ENCODE measurements around the gene HMGN1. TPM values are rescaled to one million over a fixed set of nuclear protein-coding genes. Genes with fewer than 3 reads are reported as not detected.
A peak's percentile ranks its signal among the peaks of the same experiment; 100 is the strongest.

The HMGN1 gene
- polyA plus RNA-seq, 1 donor from 2014 or later: 2,070 TPM

DNA sequence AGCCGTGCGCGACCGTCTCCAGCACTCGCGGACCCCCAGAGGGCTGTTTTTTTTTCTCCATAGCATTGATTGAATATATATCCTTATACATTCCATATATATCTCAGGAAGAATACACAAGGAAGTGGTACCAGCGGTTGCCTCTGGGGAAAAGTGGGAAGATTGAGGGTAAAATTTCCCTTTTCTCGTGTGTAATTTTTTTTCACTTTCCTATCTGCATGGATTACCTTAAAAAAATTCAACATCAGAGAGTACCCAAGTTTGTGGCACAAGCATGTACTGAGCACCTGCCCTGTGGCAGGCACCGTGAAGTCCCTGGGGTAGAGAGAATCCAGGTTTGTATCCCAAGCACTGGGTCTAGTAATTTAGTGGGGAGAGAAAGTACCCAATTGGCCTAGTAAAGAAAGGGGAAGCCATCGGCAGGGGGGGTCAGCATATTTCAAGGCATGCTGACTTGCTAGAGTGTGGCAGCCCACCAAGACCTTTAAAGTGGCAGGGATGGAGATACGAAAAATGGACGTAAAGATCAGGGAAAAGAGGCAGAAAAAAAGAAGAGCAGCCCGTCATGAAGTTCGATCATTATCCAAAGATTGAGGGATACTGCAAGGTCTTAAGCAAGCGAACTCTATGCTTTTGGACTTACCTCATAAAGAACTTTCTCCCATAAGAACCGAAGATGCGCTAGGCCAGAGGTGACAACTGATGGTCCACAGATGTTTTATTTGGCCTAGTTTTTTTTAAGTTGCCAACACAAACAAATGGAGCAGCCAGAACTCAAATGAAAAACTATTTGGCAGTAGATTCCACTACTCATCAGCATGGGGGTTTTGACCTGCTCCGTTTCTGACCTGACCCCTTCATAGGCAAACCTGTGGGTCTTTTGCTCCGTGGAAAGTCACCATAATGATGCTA lies 1.5 kb upstream of the HMGN1 start:
- Histone ChIP-seq H3K9ac (ENCODE audit: low read length) (peak overlapping the region; percentile 76), H3K9me2 (ENCODE audit: insufficient read depth, low read length) (no peaks in the 10 kb centered on the region), H3F3A (ENCODE audit: insufficient read depth, low read length, poor library complexity, severe bottlenecking) (peaks cover 2% of the 10 kb centered on the region), H3K4me3 (ENCODE audit: low read length) (peak overlapping the region; percentile 69), H3K27me3 (ENCODE audit: insufficient read depth, low read depth, low read length) (no peaks in the 10 kb centered on the region), H3K27ac (ENCODE audit: low read length) (peak overlapping the region; percentile 93), H4K20me1 (ENCODE audit: insufficient read depth) (peaks cover 7% of the 10 kb centered on the region), H2AFZ (ENCODE audit: low read depth, low read length) (peak overlapping the region; percentile 93), H3K4me2 (ENCODE audit: low read length) (peak overlapping the region; percentile 15), H3K36me3 (ENCODE audit: insufficient read depth, low read length) (no peaks in the 10 kb centered on the region), H3K79me2 (replicated peaks; ENCODE audit: insufficient read depth, low read length) (peaks cover 29% of the 10 kb centered on the region), H3K9me3 (ENCODE audit: low read length) (no peaks in the 10 kb centered on the region)
- TF ChIP-seq, protein P1, sequence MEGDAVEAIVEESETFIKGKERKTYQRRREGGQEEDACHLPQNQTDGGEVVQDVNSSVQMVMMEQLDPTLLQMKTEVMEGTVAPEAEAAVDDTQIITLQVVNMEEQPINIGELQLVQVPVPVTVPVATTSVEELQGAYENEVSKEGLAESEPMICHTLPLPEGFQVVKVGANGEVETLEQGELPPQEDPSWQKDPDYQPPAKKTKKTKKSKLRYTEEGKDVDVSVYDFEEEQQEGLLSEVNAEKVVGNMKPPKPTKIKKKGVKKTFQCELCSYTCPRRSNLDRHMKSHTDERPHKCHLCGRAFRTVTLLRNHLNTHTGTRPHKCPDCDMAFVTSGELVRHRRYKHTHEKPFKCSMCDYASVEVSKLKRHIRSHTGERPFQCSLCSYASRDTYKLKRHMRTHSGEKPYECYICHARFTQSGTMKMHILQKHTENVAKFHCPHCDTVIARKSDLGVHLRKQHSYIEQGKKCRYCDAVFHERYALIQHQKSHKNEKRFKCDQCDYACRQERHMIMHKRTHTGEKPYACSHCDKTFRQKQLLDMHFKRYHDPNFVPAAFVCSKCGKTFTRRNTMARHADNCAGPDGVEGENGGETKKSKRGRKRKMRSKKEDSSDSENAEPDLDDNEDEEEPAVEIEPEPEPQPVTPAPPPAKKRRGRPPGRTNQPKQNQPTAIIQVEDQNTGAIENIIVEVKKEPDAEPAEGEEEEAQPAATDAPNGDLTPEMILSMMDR (IDR thresholded peaks at IDR 0.05; ENCODE audit: poor library complexity, severe bottlenecking): no peak
- no peak for TF ChIP-seq RAD21 (conservative IDR thresholded peaks at IDR 0.05)
- no peak for TF ChIP-seq TAF1 (IDR thresholded peaks at IDR 0.05; ENCODE audit: low read depth)
- no peak for TF ChIP-seq POLR2AphosphoS5 (IDR thresholded peaks at IDR 0.05)
- TF ChIP-seq EP300 (conservative IDR thresholded peaks at IDR 0.05; ENCODE audit: poor library complexity, severe bottlenecking): no peak
- TF ChIP-seq, protein P2, sequence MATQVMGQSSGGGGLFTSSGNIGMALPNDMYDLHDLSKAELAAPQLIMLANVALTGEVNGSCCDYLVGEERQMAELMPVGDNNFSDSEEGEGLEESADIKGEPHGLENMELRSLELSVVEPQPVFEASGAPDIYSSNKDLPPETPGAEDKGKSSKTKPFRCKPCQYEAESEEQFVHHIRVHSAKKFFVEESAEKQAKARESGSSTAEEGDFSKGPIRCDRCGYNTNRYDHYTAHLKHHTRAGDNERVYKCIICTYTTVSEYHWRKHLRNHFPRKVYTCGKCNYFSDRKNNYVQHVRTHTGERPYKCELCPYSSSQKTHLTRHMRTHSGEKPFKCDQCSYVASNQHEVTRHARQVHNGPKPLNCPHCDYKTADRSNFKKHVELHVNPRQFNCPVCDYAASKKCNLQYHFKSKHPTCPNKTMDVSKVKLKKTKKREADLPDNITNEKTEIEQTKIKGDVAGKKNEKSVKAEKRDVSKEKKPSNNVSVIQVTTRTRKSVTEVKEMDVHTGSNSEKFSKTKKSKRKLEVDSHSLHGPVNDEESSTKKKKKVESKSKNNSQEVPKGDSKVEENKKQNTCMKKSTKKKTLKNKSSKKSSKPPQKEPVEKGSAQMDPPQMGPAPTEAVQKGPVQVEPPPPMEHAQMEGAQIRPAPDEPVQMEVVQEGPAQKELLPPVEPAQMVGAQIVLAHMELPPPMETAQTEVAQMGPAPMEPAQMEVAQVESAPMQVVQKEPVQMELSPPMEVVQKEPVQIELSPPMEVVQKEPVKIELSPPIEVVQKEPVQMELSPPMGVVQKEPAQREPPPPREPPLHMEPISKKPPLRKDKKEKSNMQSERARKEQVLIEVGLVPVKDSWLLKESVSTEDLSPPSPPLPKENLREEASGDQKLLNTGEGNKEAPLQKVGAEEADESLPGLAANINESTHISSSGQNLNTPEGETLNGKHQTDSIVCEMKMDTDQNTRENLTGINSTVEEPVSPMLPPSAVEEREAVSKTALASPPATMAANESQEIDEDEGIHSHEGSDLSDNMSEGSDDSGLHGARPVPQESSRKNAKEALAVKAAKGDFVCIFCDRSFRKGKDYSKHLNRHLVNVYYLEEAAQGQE (IDR thresholded peaks at IDR 0.05; ENCODE audit: borderline replicate concordance): no peak
- no peak for TF ChIP-seq SMC3 (conservative IDR thresholded peaks at IDR 0.05; ENCODE audit: poor library complexity)
- no peak for TF ChIP-seq MXI1 (conservative IDR thresholded peaks at IDR 0.05; ENCODE audit: poor library complexity, severe bottlenecking)
- TF ChIP-seq EZH2 (IDR thresholded peaks at IDR 0.05; ENCODE audit: borderline replicate concordance, insufficient read depth, low read length, poor library complexity, severe bottlenecking): no peak

DNA sequence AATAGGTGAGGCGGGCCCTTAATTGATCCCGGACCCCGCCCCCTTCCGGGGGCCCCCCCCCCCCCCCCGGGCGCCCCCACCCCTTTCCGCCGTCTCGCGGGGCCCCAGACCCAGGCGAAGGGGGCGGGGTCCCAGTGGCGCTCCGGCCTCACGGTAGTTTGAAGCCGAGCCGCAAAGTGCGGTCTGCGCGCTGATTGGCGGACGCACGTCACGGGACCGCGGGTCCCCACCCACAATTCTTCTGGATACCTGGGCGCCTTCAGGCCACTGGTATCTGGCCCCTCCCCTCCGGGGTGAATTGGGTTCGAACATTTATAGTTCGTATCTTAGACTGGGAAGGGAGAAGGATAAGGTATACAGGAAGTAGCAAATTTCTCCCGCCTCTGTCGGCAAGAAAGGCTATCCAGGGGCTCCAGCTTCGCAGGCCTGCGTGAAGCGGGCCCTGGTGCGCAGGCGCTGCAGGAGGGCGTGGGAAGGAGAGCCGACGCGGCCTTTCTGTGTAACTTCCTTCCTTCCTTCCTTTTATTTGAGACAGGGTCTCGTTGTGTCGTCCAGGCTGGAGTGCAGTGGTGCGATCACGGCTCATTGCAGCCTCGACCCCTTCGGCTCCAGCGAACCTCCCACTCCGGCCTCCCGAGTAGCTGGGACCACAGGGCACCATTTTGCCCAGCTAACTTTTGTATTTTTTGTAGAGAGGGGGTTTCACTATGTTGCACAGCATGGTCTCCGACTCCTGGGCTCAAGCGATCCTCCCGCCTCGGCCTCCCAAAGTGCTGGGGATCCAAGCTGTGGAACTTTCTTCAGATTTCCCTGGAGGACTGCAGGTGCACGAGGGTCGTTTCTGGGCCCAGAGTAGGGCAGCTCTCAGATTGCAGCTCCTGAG lies 564 bp upstream of the HMGN1 start:
- H2AFZ ChIP-seq (ENCODE audit: low read depth, low read length): peak overlapping the region; percentile 93
- TF ChIP-seq SMC3 (conservative IDR thresholded peaks at IDR 0.05; ENCODE audit: poor library complexity): no peak
- no peak for TF ChIP-seq TAF1 (IDR thresholded peaks at IDR 0.05; ENCODE audit: low read depth)
- TF ChIP-seq EZH2 (IDR thresholded peaks at IDR 0.05; ENCODE audit: borderline replicate concordance, insufficient read depth, low read length, poor library complexity, severe bottlenecking): no peak
- peak; percentile 15 for TF ChIP-seq RAD21 (conservative IDR thresholded peaks at IDR 0.05)
- TF ChIP-seq, protein P1 (IDR thresholded peaks at IDR 0.05; ENCODE audit: poor library complexity, severe bottlenecking): no peak
- TF ChIP-seq MXI1 (conservative IDR thresholded peaks at IDR 0.05; ENCODE audit: poor library complexity, severe bottlenecking): peak; percentile 4
- TF ChIP-seq EP300 (conservative IDR thresholded peaks at IDR 0.05; ENCODE audit: poor library complexity, severe bottlenecking): peak; percentile 30
- TF ChIP-seq POLR2AphosphoS5 (IDR thresholded peaks at IDR 0.05): peak; percentile 54
- TF ChIP-seq, protein P2 (IDR thresholded peaks at IDR 0.05; ENCODE audit: borderline replicate concordance): no peak

More for the DNA sequence above, 564 bp upstream of the HMGN1 start:
- Histone ChIP-seq H3K9me3 (ENCODE audit: low read length) (no peaks in the 10 kb centered on the region), H3K79me2 (replicated peaks; ENCODE audit: insufficient read depth, low read length) (peaks cover 38% of the 10 kb centered on the region), H3K27me3 (ENCODE audit: insufficient read depth, low read depth, low read length) (no peaks in the 10 kb centered on the region), H3K4me2 (ENCODE audit: low read length) (peak overlapping the region; percentile 15), H3K9ac (ENCODE audit: low read length) (peak overlapping the region; percentile 76), H3K27ac (ENCODE audit: low read length) (peak overlapping the region; percentile 93), H3K4me3 (ENCODE audit: low read length) (peak overlapping the region; percentile 69), H3K36me3 (ENCODE audit: insufficient read depth, low read length) (no peaks in the 10 kb centered on the region), H3K9me2 (ENCODE audit: insufficient read depth, low read length) (no peaks in the 10 kb centered on the region), H3F3A (ENCODE audit: insufficient read depth, low read length, poor library complexity, severe bottlenecking) (peaks cover 2% of the 10 kb centered on the region), H4K20me1 (ENCODE audit: insufficient read depth) (peaks cover 9% of the 10 kb centered on the region)

Data from neural cell (in vitro differentiated cells).